Muscle of back (tissue), 11 donors: ENCODE results near the gene TREML2. TPM values are rescaled to one million over a fixed set of nuclear protein-coding genes. Genes with fewer than 3 reads are reported as not detected.

Experiments
- DNase-seq, 3 donors: peaks; one replicate each; pipeline versions ENCODE4 v3.0.0 to v3.0.0-alpha.2; 2013
- polyA plus RNA-seq, 10 donors: library from polyadenylated mRNA; unstranded; fragments of 120-200 nt; gene quantifications; one replicate each; pipeline ENCODE4 v1.2.1, GENCODE V29; 2013; ENCODE audit not compliant: insufficient read length in 10 of 10

Gene TREML2
- polyA plus RNA-seq, 10 donors: 0.07 to 0.33 (median 0.15) TPM; not detected in 1

GRCh38 chr6:41150671-41151070 is 50.3 kb downstream of the TREML2 start:
- DNase-seq: no peak

- no peak for DNase-seq
Measured at GRCh38 chr6:41147917-41148316, 53.0 kb downstream of the TREML2 start.

Other genes with a start within 250 kb of the TREML2 start
- 1 to 10 TPM; 1.6 to 4.3 (median 2.9) TPM for gene UNC5CL, start 161.9 kb downstream of the TREML2 start, polyA plus RNA-seq
- 1 to 10 TPM in 1 of 10 donors, under 1 TPM in 9; 0.49 to 1.1 (median 0.66) TPM for gene TSPO2, start 158.7 kb downstream of the TREML2 start, polyA plus RNA-seq
- gene APOBEC2, start 147.9 kb downstream of the TREML2 start, polyA plus RNA-seq: 100 to 1,000 TPM; 324 to 690 (median 510) TPM
- gene OARD1, start 128.8 kb downstream of the TREML2 start, polyA plus RNA-seq: 10 to 100 TPM; 14.3 to 20.6 (median 17.1) TPM
- 10 to 100 TPM; 20.0 to 33.6 (median 26.4) TPM for gene NFYA, start 128.2 kb downstream of the TREML2 start, polyA plus RNA-seq
- under 1 TPM in 6 of 10 donors, not detected in 4; 0.21 to 0.37 (median 0.27) TPM for gene TREML1, start 46.8 kb downstream of the TREML2 start, polyA plus RNA-seq
- 1 to 10 TPM in 2 of 10 donors, under 1 TPM in 8; 0.22 to 1.8 (median 0.57) TPM for gene TREM2, start 38.0 kb downstream of the TREML2 start, polyA plus RNA-seq
- not detected for gene TREML4, start 27.2 kb upstream of the TREML2 start, polyA plus RNA-seq
- 1 to 10 TPM in 1 of 10 donors, under 1 TPM in 7, not detected in 2; 0.17 to 1.5 (median 0.31) TPM for gene TREM1, start 85.5 kb upstream of the TREML2 start, polyA plus RNA-seq
- not detected for gene NCR2, start 134.5 kb upstream of the TREML2 start, polyA plus RNA-seq